ENCODE data around the gene UBXN10.
A peak's percentile ranks its signal among the peaks of the same experiment; 100 is the strongest.

Gene UBXN10

DNA sequence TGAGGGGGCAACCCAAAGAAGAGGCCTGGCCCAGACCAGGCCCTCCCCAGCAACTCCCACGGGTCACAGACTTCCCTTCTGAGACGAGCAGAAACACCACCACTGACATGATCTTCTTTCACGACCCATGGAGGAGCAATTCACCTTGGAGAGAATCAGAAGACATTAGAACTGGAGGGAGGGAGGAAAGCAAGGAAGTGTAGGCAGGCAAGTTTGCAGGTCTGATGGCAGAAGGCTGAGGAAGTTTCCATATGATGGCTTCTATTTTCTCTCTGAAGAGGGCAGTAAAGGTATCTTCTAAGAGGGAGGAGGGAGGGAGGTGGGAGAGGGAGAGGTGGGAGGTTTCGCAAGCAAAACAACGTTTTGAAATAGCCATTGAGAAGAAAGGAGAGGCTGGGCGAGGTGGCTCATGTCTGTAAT lies 1.4 kb upstream of the UBXN10 start:
- no peak for DNase-seq

DNA sequence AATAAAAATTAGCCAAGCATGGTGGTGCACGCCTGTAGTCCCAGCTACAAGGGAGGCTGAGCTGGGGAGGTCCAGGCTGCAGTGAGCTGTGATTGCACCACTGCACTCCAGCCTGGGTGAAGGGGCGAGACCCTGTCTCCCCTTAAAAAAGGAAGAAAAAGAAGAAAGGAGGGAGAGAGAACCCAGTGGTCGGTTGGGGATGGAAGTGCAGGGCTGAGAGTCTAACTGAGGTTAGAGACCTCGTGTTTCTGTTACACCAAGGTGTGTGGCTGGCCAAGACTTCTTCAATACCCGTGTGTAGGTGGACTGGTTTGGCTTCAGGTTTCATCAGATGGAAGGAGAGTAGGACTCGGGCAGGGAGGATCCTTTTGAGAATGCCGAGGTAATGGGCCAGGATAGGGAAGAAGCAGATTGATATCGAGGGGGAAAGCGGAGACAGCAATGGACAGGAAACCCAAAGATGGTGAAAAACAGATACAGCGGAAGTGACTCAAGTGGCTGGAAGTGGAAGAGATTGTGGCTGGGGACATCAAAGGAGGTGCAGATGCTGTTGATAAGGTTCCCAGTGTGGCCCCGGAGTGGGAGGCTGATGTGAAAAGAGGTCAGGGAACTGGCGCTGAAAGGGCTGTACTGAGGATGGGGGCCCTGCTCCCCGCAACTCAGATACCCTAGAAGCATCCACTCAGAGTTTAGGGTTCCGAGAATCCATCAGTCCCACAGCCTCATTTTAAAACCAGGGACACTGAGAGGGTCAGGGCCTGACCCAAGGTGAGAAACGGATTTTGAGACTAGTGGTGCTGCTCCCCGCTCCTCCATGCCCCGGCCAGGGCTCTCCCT lies 681 bp upstream of the UBXN10 start:
- DNase-seq, result peak; percentile 77

DNA sequence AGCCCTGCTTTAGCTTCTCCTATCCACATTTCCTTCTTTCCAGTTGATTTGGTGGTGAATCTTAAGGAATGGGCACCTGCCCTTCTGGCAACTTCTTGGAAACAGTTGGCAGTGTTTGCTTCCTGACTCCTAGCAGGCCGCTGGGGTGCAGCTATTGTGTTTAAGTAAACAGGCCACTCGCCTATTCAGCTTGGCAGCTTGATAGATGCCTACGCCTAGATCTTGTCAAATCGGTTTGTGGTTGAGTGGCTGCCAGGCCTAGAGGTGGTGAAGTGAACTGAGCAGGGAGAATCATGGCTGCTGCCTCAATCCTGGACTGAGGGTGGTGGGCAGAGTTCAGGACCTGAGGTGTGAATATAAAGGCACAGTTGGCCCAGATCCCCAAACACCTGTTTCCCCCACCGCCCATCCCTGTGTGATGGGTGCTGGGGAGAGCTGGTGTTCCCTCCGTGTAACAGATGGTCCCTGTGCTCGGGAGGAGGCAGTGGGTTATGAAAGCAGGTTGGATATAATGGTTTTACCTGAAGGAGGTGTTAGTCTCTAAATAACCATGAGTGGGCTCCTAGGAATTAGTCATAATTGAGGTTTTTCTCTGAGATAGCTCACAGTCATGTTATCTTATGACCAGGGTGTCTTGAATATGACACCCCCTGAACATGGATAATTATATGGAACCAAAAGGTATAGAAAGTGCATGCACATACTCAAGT lies 1.4 kb downstream of the UBXN10 start:
- DNase-seq, result peak; percentile 48

DNA sequence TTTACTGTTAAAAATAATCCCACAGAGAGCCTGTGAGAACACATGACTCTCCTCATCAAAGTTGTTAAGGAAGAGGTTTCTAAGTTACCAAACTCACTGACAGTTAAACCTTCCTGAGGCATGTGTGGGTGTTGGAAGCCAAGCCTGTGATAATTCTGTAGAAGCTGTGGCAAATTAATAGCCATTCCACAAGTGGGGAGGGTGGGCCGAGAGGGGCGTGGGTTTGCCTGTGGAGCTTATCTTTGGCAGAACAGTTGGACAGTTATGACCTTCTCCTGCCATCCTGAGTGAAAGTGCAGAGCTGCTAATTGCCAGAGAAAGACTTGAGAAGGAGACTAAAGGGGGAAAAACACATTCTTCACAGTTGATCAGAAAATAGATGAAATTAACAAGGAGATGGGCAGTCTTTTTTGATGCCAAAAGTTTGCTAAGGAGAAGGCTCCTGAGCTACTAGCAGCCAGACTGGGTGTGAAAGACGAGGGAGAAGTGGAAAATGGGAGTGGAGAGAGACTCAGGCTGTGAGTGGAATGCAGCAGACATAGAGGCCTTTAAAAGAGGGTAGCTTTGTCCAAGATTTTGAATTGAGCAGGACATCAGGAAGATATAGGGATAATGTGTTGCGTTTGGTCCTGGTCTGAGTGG lies 2.0 kb downstream of the UBXN10 start:
- no peak for DNase-seq

DNA sequence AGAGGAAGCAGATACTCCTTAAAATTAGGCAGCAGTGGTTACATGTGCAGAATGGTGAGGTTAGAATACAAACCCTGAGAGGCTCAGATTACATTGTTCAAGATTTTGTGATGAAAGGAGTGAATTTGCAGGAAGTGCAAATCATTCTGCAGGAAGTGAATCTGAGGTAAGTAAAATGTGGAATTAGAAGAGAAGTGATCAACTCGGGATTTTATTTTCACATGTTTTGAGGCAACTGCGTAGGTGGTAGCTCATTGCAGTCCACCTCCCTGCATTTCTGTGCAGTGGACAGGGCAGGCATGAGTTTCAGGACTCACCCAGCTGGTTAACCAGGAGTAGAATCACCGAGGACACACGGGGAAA lies 2.5 kb downstream of the UBXN10 start:
- no peak for DNase-seq

DNA sequence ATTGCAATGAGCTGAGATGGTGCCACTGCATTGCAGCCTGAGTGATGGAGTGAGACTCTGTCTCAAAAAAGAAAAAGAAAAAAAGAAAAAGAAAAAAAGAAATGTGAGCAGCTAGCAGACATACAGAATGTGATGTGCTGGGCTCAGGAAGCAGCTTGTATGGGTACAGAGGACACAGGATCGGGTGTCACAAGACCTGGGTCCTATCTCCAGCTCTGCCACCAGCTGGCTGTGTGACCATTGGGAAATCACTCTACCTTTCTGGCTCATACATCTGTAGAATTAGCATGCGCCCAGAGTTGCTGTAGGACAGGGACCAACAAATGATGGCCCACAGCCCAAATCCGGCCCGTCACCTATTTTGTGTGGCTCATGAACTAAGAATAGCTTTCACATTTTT lies 3.8 kb downstream of the UBXN10 start:
- DNase-seq, result no peak

DNA sequence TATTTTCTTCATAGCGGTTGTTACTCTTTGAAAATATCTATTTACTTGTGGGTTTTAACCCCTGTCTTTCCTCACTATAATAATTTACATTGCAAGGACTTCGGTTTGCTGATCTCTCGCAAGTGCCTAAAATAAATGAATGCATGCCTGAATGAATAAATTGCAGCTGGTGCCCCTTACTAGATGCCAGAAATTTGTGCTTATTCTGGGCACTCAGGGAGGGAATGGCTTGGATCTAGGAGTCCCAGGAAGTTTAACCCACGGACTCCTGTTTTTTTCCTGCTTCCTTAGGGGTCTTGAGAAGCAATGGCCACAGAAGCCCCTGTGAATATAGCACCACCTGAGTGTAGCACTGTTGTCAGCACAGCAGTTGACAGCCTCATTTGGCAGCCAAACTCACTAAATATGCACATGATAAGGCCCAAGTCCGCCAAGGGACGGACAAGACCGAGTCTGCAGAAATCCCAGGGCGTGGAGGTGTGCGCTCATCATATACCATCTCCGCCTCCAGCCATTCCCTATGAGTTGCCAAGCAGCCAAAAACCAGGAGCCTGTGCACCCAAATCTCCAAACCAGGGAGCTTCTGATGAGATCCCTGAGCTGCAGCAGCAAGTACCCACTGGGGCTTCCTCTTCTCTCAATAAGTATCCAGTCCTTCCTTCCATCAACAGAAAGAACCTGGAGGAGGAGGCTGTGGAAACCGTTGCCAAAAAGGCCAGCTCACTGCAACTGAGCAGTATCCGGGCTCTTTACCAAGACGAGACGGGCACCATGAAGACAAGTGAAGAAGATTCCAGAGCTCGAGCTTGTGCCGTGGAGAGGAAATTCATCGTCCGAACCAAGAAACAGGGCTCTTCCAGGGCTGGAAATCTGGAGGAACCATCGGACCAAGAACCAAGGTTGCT lies 4.6 kb downstream of the UBXN10 start:
- DNase-seq, result no peak

DNA sequence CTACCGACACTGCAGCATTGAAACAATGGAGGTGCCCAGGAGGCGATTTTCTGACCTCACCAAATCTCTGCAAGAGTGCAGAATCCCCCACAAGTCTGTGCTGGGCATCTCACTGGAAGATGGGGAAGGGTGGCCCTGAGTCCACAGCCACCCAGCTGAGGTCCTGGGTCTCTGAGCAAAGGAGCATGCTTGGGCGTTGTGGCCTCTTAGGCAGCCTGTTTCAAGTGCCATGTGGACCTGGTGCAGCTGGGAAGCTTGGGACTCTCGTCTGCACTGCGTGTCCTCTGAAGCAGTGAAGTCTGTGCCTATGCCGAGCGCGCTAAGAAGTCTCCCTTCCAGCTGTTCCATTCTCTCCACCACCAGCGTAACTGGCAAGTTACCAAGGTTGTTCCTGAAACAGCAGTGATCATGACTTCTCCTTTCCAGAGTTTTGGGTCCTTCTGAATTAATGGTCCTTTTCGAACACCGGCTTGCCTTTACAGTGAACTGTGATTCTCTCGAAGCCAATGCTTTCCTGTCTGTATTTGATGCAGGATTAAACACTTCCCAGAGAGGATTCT lies 5.5 kb downstream of the UBXN10 start:
- DNase-seq, result no peak

DNA sequence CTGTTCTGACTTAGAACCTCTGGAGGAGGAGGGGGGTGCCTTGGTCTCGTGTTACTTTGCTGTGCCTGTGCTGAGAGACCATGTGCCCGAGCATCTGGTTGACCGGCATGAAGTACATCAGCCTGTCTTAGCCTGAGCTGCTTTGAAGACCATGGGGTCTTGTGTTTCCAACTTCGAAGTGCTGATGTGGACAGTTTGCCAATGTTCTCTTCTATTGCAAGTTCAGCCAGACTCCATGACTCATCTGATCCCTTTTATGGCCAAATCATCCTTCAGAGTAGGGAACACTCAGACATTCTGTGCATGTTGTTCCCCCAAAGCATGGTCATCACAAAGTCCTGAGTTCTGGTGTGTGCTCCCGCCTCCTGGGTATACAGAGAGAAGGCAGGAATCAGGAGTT lies 6.5 kb downstream of the UBXN10 start:
- no peak for DNase-seq

DNA sequence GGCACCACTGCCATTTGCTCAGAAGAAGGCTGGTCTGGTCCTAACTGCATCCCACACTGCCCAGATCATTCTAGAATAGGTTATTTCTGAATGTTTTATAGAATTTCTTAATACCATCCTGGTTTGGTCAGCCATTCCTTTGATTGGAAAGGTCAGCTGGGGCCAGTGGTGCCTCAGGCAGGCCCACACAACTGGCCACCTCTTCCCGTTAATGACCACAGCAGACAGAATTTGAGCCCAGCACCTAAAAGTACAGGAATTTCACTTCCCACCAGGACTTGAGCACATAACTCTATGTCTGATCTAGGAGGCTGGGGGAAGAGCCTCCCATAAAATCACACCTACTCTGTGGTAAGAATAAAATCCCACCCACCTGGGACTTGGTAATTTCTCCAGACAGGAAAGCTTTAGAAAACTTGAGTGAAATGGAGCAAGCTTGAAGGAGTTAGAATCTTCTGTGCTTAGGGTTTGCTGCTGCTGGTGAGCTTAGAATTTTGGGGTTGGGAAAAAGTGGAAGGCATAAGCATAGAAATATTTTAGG lies 7.0 kb downstream of the UBXN10 start:
- no peak for DNase-seq

DNA sequence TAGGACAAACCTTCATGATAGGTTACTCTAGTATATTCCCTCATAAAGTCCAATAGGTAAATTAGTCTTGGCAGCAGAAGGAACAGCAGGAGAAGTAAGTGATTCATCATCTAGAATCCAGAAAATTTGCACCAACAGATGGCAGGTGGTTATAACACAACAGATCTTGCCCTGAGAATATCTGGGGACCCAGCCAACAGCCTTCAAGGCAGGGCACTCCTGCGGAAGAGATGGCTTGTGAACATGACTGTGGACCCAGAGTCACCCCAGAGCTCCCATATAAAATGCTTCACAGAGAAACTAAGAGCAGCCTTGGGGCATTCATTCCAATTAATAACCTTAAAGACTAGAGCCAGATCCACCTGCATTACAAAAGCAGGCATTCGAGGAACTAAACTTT lies 8.3 kb downstream of the UBXN10 start:
- no peak for DNase-seq

DNA sequence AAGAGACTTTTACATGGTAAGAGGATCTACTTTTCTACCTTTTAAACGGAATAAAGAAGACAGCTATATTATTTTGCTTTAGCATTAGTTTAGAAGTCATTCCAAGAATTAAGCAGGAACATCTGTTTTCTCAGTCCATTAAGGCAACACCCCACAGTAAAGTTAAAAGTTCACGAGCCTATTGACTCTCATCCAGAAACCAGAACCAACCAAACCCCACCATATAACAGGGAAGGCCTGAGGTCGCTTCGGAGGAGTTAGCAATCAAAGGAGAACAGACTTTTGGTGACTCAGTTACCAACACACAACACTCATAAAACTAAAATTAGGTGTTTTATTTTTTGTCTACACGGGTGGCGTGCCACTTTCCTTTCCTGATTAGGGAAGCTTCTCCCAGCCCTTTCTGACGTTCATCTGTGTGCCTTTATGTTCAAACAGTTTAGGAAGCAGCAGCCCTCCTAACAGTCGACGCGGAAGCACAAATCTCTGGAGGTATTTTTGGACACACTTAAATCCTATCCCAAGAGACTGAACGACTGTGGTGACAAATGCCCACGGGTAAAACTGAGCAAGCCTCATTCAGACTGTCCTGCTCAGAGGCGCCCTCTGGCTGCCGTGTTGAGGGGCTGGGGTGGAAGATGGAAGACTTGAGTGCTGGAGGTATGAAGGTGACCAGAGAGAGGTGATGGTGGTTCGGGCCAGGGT lies 9.0 kb downstream of the UBXN10 start:
- peak; percentile 70 for DNase-seq

DNA sequence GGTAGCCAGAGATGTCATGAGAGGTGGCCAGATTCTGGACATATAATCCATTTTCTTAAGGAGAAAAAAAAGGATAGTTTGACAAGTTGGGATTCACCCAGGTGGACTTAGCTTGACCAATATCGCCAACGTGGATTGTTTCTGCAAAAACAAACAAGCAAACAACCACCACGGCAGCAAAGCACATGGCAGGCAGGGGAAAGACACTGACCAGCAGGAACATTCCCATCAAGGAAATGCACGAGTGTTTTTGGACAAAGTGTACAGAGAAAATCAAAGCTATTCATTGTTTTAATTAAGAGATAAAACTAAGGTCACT lies 9.5 kb downstream of the UBXN10 start:
- DNase-seq, result no peak

DNA sequence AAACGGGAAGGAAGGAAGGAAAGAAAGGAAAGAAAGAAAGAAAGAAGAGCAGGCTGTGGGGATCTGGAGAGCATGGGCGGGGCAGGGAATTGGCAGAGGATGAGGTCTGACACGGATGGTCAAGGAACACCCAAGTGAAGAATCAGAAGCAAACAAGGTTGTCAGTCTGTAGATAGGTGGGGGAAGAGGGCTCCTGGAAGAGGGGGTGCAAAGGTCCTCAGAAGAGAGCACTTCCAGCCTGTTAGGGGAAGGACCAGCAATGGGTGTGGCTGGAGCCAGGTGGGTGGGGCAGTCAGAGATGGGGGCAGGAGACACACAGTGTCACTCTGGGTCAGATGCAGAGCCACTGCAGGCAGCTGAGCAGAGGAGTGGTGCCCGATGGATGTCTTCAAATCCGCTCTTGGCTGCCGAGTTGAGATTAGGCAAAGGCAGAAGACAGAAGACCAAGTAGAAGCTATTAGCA lies 11.5 kb downstream of the UBXN10 start:
- DNase-seq, result no peak

DNA sequence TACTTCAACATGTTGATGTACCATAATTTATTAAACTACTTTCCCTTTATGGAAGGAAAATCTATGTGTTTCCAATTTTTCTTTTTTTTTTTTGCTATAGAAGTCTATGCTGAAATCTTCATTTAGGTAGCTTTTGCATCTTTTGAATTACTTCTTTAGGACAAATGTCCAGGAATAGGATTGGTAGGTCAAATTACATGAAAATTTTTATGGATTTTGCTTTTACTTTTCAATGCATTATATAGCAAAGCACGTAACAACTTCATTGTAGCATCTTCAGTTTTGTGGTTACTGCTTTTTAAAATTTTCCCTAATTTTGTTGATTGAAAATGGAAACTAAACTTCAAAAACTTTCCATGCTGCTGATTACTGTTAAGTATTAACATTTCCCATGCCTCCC lies 12.4 kb downstream of the UBXN10 start:
- DNase-seq, result no peak

DNA sequence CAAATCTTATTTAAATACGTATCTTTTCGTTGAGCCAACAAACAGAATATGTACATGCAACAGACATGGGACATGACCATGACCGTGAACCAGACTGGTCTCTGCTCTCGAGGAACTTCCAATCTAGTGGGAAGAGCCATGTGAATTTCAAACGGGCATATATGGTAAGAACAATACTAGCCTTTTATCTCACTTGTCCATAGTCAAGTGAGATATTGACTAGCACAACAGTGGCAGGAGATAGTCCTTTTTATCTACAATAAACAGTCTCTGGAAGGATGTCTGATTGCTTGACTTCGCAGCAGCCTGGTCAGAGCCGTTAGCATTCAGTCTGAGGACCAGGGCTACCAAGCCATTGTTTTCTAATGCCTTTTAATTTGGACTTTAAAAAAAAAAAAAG lies 13.0 kb downstream of the UBXN10 start:
- DNase-seq, result no peak

DNA sequence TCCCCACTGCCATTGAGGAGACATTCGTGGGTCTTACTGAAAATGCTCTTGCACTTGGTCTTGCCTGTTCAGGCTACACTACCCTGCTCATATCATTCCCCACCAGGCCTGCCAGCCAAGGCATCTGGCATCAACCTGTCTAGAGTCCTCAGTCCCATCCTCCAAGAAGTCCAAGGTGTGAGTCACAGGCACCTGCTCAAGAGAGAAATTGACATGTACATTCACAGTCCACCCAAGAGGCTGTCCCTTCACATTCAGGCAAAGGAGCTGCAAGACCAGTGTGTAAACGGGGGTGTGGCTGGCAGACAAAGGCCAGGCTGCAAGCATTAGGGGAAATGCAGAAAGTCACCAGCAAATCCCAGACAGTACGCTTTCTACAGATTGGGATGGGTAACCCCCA lies 13.5 kb downstream of the UBXN10 start:
- no peak for DNase-seq

DNA sequence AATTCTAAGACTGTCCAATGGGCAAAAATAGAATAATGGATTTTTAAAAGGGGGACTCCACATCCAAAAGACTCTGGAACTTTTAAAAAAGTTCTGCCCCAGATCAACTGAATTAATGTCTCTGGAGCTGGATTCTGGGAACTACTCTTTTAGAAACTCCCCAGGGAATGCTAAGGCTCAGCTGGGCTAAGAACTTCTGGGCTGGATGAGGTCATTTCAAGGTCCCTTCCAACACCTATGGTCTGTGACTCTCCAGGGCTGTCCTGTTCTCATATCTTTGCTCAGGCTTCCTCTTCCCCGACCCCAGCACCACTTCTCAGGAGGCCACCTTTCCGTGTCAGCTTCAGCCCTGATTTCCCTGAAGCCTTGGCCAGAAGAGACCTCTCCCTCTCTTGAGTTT lies 13.9 kb downstream of the UBXN10 start:
- DNase-seq, result no peak

DNA sequence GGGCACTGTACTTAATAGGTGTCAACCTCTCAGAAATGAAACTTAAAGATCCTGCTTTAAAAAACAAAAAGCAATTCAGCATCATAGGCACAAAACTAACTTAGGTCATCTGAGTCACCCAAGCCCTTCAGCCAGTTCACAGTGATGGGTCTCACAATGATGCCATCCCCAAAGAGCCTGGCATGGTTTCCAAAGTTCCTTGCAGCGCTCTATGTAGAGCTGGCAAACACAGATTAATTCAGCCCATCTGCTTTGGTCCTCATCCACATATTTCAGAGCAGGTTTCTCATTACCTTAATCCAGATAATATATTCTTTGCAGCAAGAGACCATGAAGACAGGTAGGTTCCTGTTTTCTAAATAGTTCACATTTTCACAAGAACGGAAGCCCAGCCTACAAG lies 15.1 kb downstream of the UBXN10 start:
- no peak for DNase-seq

DNA sequence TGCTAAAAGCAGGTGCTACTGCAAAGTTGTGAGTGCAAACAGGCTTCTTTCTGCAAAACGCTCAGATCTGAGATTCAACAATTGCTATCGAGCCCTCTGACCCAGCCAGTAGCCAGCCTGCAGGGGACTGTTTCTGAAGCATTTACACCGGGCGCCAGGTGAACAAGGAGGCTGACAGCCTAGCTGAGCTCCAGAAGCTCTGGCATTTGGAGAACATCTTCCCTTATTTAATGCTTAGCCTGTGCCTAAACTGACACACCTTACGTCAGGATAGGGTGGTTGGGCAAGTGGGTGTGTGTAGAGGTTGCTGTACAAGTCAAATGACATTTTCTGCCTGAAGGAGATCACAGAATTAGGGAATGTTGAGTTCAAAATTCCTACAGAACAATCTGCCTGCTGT lies 16.3 kb downstream of the UBXN10 start:
- no peak for DNase-seq

DNA sequence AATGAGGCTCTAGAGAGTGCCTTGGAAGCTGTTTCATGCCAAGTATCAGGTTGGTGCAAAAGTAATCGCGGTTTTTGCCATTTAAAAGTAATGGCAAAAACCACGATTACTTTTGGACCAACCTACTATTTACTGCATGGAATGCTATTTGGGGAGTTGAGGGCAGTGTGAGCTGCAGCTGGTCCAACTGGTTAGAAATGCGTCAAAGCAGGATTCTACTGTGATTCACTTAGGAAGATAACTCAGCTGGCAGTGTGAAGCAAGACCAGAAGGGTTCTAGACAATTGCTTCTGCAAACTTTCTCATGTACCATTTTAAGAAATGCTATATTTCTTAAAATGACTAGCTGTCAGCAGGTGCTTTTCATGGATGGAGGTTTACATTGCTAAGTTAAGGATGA lies 21.6 kb downstream of the UBXN10 start:
- DNase-seq, result no peak

DNA sequence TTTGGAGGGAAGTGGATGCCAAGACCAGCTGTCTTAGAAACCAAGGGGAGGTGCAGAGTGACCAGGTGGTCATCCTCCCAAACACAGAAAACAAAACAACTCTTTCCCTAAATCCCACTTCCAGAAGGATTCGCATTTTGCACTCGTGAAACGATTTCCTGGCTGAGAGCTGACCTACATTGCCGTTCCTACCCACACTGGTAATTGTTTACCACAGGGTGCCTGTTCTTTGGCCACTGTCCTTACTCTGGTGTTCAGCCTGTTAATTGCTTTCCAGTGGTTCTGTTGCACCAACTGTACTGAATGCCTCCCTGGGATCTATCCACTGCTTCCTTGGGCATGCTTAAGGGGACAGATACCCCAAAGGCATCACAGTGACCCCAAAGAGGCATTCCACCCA lies 23.6 kb downstream of the UBXN10 start:
- DNase-seq, result no peak

Data from CD4-positive, alpha-beta T cell treated with Interleukin-12 subunit alpha and Interleukin-12 subunit beta, for 1 hour (primary cell).